ENCODE data around the gene RPS14. TPM values are rescaled to one million over a fixed set of nuclear protein-coding genes. Genes with fewer than 3 reads are reported as not detected.

Gene RPS14
- 3,357 and 3,696 TPM in 2 replicates for total RNA-seq

GRCh38 chr5:150449517-150450339 is at the start of gene RPS14:
Gene RPS14 (minus strand): TSS chr5:150449739. CDS start chr5:150447733, 2,006 bp downstream.

GRCh38 chr5:150412319-150413175 is 37.0 kb downstream of the RPS14 start, which contains the start of gene CD74:
Gene CD74 (minus strand): TSS chr5:150412910. CDS start chr5:150412749, 161 bp downstream.

Other genes starting within 250 kb of the RPS14 start
- 0.18 and 0.29 TPM in 2 replicates for gene CAMK2A, start 160.0 kb downstream of the RPS14 start, total RNA-seq
- 1.2 and 1.8 TPM in 2 replicates for gene ARSI, start 146.8 kb downstream of the RPS14 start, total RNA-seq
- 37.8 and 39.5 TPM in 2 replicates for gene TCOF1, start 92.0 kb downstream of the RPS14 start, total RNA-seq
- 9.9 and 10.7 TPM in 2 replicates for gene CD74, start 36.8 kb downstream of the RPS14 start, total RNA-seq
- gene NDST1, start 58.4 kb upstream of the RPS14 start, total RNA-seq: 49.6 and 58.3 TPM in 2 replicates
- gene SYNPO, start 190.9 kb upstream of the RPS14 start, total RNA-seq: 4.6 and 7.6 TPM in 2 replicates
- gene MYOZ3, start 211.5 kb upstream of the RPS14 start, total RNA-seq: not detected in 2 replicates